Osteoblast (primary cell): ENCODE results near the gene PLAAT5. TPM values are rescaled to one million over a fixed set of nuclear protein-coding genes. Genes with fewer than 3 reads are reported as not detected.
A peak's percentile ranks its signal among the peaks of the same experiment; 100 is the strongest.

Experiments used
- DNase-seq: peaks from one replicate; pipeline ENCODE4 v3.0.0; 2011; ENCODE audit warnings: low spot score, mixed read lengths; ENCODE audit not compliant: insufficient read length; ENCODE audit errors: missing footprints
- H2AFZ ChIP-seq: 2 replicates; pipeline ENCODE4 v1.6.0; 2011; ENCODE audit warnings: mild to moderate bottlenecking, low read length
- H3K27ac ChIP-seq: 2 replicates; pipeline ENCODE4 v1.5.1; 2011; ENCODE audit warnings: mild to moderate bottlenecking, low read depth, low read length, moderate library complexity
- H3K27me3 ChIP-seq: 2 replicates; pipeline ENCODE4 v1.6.0; 2012; ENCODE audit warnings: mild to moderate bottlenecking, control low read depth, inconsistent platforms, low read length, moderate library complexity; ENCODE audit not compliant: insufficient read depth
- H3K36me3 ChIP-seq: 2 replicates; pipeline ENCODE4 v1.5.1; 2011; ENCODE audit warnings: mild to moderate bottlenecking, low read length, control low read depth, moderate library complexity; ENCODE audit not compliant: insufficient read depth
- H3K4me1 ChIP-seq: 2 replicates; pipeline ENCODE4 v1.5.1; 2011; ENCODE audit warnings: mild to moderate bottlenecking, low read length, control low read depth, moderate library complexity; ENCODE audit not compliant: insufficient read depth
- H3K4me2 ChIP-seq: 2 replicates; pipeline ENCODE4 v1.6.0; 2011; ENCODE audit warnings: mild to moderate bottlenecking, low read length; ENCODE audit not compliant: insufficient read depth
- H3K4me3 ChIP-seq: fragments of 200-600 bp; sonication (generic); 3 replicates; pipeline ENCODE4 v1.5.1; 2012; ENCODE audit warnings: mild to moderate bottlenecking, low read length, inconsistent platforms; ENCODE audit not compliant: insufficient read depth
- H3K79me2 ChIP-seq: 2 replicates; pipeline ENCODE4 v1.6.0; 2012; ENCODE audit warnings: mild to moderate bottlenecking, low read length, control low read depth, inconsistent platforms; ENCODE audit not compliant: insufficient read depth
- H3K9me3 ChIP-seq: 2 replicates; pipeline ENCODE4 v1.5.1; 2011; ENCODE audit warnings: low read depth, low read length, control low read depth
- H4K20me1 ChIP-seq: 2 replicates; pipeline ENCODE4 v1.6.0; 2012; ENCODE audit warnings: mild to moderate bottlenecking, low read length, control low read depth; ENCODE audit not compliant: insufficient read depth
- CTCF ChIP-seq: IDR thresholded peaks from 2 replicates; pipeline ENCODE4 v1.5.1; 2011; ENCODE audit warnings: mild to moderate bottlenecking, low read depth, low read length, moderate library complexity; ENCODE audit errors: extremely low read depth
- total RNA-seq: library from RNA; depleted of rRNA; stranded (reverse); fragments of >200 nt; gene quantifications from 2 replicates; pipeline ENCODE4 v1.2.3, GENCODE V29; 2012

Gene PLAAT5
- total RNA-seq, 1 donor = not detected

- no peak for TF ChIP-seq CTCF
- DNase-seq = no peak
- peaks cover 6% of the 10 kb centered on the region for H3K27me3 ChIP-seq
- no peaks in the 10 kb centered on the region for H3K79me2 ChIP-seq
- H3K4me1 ChIP-seq = peaks cover 12% of the 10 kb centered on the region
- no peak overlapping the region for H3K27ac ChIP-seq
- H4K20me1 ChIP-seq = no peaks in the 10 kb centered on the region
- H3K4me2 ChIP-seq = peak overlapping the region; percentile 10
- no peaks in the 10 kb centered on the region for H3K36me3 ChIP-seq
- no peak overlapping the region for H3K4me3 ChIP-seq
- H2AFZ ChIP-seq = peak overlapping the region; percentile 4
- H3K9me3 ChIP-seq = no peaks in the 10 kb centered on the region
These were observed 20.2 kb upstream of the PLAAT5 start for GRCh38 chr11:63511048-63511748.

- no peaks in the 10 kb centered on the region for H3K36me3 ChIP-seq
- H3K9me3 ChIP-seq = no peaks in the 10 kb centered on the region
- peak overlapping the region; percentile 10 for H3K4me2 ChIP-seq
- no peak for TF ChIP-seq CTCF
- peak overlapping the region; percentile 64 for H3K27ac ChIP-seq
- peak overlapping the region; percentile 62 for H2AFZ ChIP-seq
- H3K4me3 ChIP-seq = no peak overlapping the region
- peaks cover 12% of the 10 kb centered on the region for H3K4me1 ChIP-seq
- DNase-seq = peak; percentile 97
- peaks cover 6% of the 10 kb centered on the region for H3K27me3 ChIP-seq
- H4K20me1 ChIP-seq = no peaks in the 10 kb centered on the region
- no peaks in the 10 kb centered on the region for H3K79me2 ChIP-seq
These were observed 19.5 kb upstream of the PLAAT5 start for GRCh38 chr11:63510360-63511047.

- no peak for TF ChIP-seq CTCF
- Histone ChIP-seq H3K27ac (no peak overlapping the region), H2AFZ (no peak overlapping the region), H3K4me1 (peaks cover 12% of the 10 kb centered on the region), H3K79me2 (no peaks in the 10 kb centered on the region), H3K9me3 (no peaks in the 10 kb centered on the region), H3K27me3 (peaks cover 6% of the 10 kb centered on the region), H3K36me3 (no peaks in the 10 kb centered on the region), H4K20me1 (no peaks in the 10 kb centered on the region), H3K4me3 (no peak overlapping the region), H3K4me2 (no peak overlapping the region)
- no peak for DNase-seq
These were observed 17.8 kb upstream of the PLAAT5 start for GRCh38 chr11:63508745-63509144.

- TF ChIP-seq CTCF = peak; percentile 28
- no peaks in the 10 kb centered on the region for H3K9me3 ChIP-seq
- H3K4me2 ChIP-seq = no peak overlapping the region
- no peaks in the 10 kb centered on the region for H4K20me1 ChIP-seq
- no peaks in the 10 kb centered on the region for H3K36me3 ChIP-seq
- no peak for DNase-seq
- no peak overlapping the region for H2AFZ ChIP-seq
- H3K27ac ChIP-seq = no peak overlapping the region
- peaks cover 6% of the 10 kb centered on the region for H3K27me3 ChIP-seq
- no peaks in the 10 kb centered on the region for H3K79me2 ChIP-seq
- peaks cover 12% of the 10 kb centered on the region for H3K4me1 ChIP-seq
- no peak overlapping the region for H3K4me3 ChIP-seq
These were observed 17.0 kb upstream of the PLAAT5 start for GRCh38 chr11:63508009-63508408.
